ENCODE measurements around the gene SMIM22. TPM values are rescaled to one million over a fixed set of nuclear protein-coding genes. Genes with fewer than 3 reads are reported as not detected.

The SMIM22 gene
- total and polyA plus RNA-seq, 2 of the 8 experiments (the other 6 are each of a cell fraction or from before 2014, with no cell fraction given), result not detected

GRCh38 chr16:4801051-4801961, 6.1 kb downstream of the SMIM22 start:
- H4K91ac ChIP-seq (replicated peaks; ENCODE audit: insufficient read length, low read length), result no peak overlapping the region
- no peak overlapping the region for H2BK20ac ChIP-seq (ENCODE audit: low read length)
- H3K79me1 ChIP-seq (ENCODE audit: low read depth, low read length), result no peaks in the 10 kb centered on the region
- peak overlapping the region; percentile 63 to 82 (median 78) for H3K4me3 ChIP-seq (ENCODE audit: extremely low read depth in 1 of 4, insufficient read depth in 2 of 4, low read depth in 3 of 4, low read length in 4 of 4)
- peak overlapping the region; percentile 78; the same call in 1 of the 2 replicates for H2BK5ac ChIP-seq (ENCODE audit: low read depth, low read length)
- H3K9ac ChIP-seq (replicated peaks in 1 of 4; ENCODE audit: extremely low read depth in 1 of 4, low read depth in 3 of 4, low read length in 3 of 4), result peak overlapping the region in 3 of 4 experiments; percentile 21 to 34 (median 28); a peak in 5 of 7 replicates
- H2AFZ ChIP-seq (ENCODE audit: low read length), result 0 out of 2 replicates have a peak overlapping the region, but pooled peaks have one; percentile 21
- H3K4me2 ChIP-seq (ENCODE audit: insufficient read depth in 1 of 2, low read depth in 2 of 2, low read length in 2 of 2), result peak overlapping the region; percentile 67 to 92
- no peaks in the 10 kb centered on the region for H3K9me3 ChIP-seq (ENCODE audit: insufficient read depth in 2 of 2, low read depth in 1 of 2, low read length in 1 of 2)
- H3K14ac ChIP-seq (ENCODE audit: insufficient read length), result no peak overlapping the region
- ChIA-PET POLR2A (ENCODE audit: partially characterized antibody) (interaction anchor here (1.0 to 2.9 kb wide), 12 partner anchors 10 to 117 kb away, joined by 3 to 21 read pairs (median 4); partner anchors contain the start of genes ANKS3, DNAAF8, NUDT16L1 and ZNF500), CTCF (ENCODE audit: partially characterized antibody) (no interaction called here)
- peak overlapping the region; percentile 28; the same call in 1 of the 2 replicates for H4K8ac ChIP-seq (ENCODE audit: extremely low read depth, insufficient read depth, low read length)
- H3K56ac ChIP-seq (replicated peaks; ENCODE audit: insufficient read length, low read depth, low read length), result no peak overlapping the region
- H3K23me2 ChIP-seq (ENCODE audit: low read depth, low read length), result peaks cover 8% of the 10 kb centered on the region; the same call in 1 of the 2 replicates
- no peak overlapping the region for H3K23ac ChIP-seq (ENCODE audit: insufficient read length)
- peaks cover 0 to 8% of the 10 kb centered on the region in 2 experiments for H4K20me1 ChIP-seq (replicated peaks in 1 of 2; ENCODE audit: control insufficient read depth in 1 of 2, insufficient read depth in 2 of 2, low read length in 2 of 2)
- H3K79me2 ChIP-seq (ENCODE audit: control insufficient read depth in 1 of 2, insufficient read depth in 2 of 2, low read length in 2 of 2), result no peaks in the 10 kb centered on the region
- no peak overlapping the region for H2AK5ac ChIP-seq (ENCODE audit: low read depth, low read length)
- H3K18ac ChIP-seq (ENCODE audit: extremely low read depth, low read length), result no peak overlapping the region; the same call in 1 of the 2 replicates
- FAIRE-seq, result no peak
- no peak overlapping the region for H2BK120ac ChIP-seq (replicated peaks; ENCODE audit: low read depth, low read length)
- no peaks in the 10 kb centered on the region for H3K27me3 ChIP-seq (replicated peaks in 1 of 4; ENCODE audit: control insufficient read depth in 3 of 4, extremely low read depth in 1 of 4, insufficient read depth in 3 of 4, low read length in 3 of 4)
- peak overlapping the region; percentile 75; the same call in 1 of the 2 replicates for H2BK12ac ChIP-seq (ENCODE audit: low read depth, low read length)
- no peak for DNase-seq (ENCODE audit: low read depth in 1 of 2, low spot score in 2 of 2)
- peaks cover 0 to 15% (median 3%) of the 10 kb centered on the region in 4 experiments; a peak in 6 of 8 replicates for H3K36me3 ChIP-seq (ENCODE audit: control insufficient read depth in 2 of 4, insufficient read depth in 4 of 4, low read length in 3 of 4)
- H2BK15ac ChIP-seq (ENCODE audit: low read length), result no peak overlapping the region
- H3K4me1 ChIP-seq (replicated peaks in 1 of 4; ENCODE audit: control insufficient read depth in 3 of 4, insufficient read depth in 4 of 4, low read length in 3 of 4), result peaks cover 0 to 14% (median 8%) of the 10 kb centered on the region in 4 experiments; a peak in 4 of 7 replicates
- TF ChIP-seq CTBP2 (IDR thresholded peaks at IDR 0.05; ENCODE audit: borderline replicate concordance, insufficient read depth, insufficient read length, low read length) (no peak), BCL11A (IDR thresholded peaks at IDR 0.05; ENCODE audit: low read depth in 2 of 2, low read length in 2 of 2) (no peak), RAD21 (IDR thresholded peaks at IDR 0.05 in 1 of 2, conservative IDR thresholded peaks at IDR 0.05 in 1 of 2; ENCODE audit: low read depth in 2 of 2, low read length in 2 of 2) (no peak), USF2 (IDR thresholded peaks at IDR 0.05; ENCODE audit: low read length) (no peak), BRCA1 (IDR thresholded peaks at IDR 0.05; ENCODE audit: low read depth, low read length) (no peak)
- H4K5ac ChIP-seq (ENCODE audit: insufficient read length, low read depth, low read length), result peak overlapping the region; percentile 35
- H3K27ac ChIP-seq (ENCODE audit: low read depth, low read length), result no peak overlapping the region
- WGBS, 2 experiments (ENCODE audit: extremely low coverage in 1 of 2, insufficient coverage in 1 of 2, insufficient read length in 1 of 2, insufficient replicate concordance in 2 of 2, low coverage in 1 of 2, low lambda C conversion rate in 2 of 2, missing lambda C conversion rate in 1 of 2), result 50% methylated on average over 20 of the region's 29 CpGs; no CpG with 5 or more reads in 1 of the 2 experiments
- no peak overlapping the region for H3K4ac ChIP-seq (replicated peaks; ENCODE audit: insufficient read length, low read depth, low read length)

Measured in H1 (cell line).